GM19035 (cell line): ENCODE measurements around the gene RANGAP1.
"Not testable (repeated sequence)": the region's sequence is repeated elsewhere in the genome, so short reads cannot be mapped to it uniquely, and the experiment has no call there.

Experiments
- ATAC-seq: cut with Tn5 transposase; IDR thresholded peaks from one replicate; pipeline ENCODE4 v1.9.1; 2021; ENCODE audit not compliant: unreplicated experiment

Gene RANGAP1

GRCh38 chr22:41261541-41262249, 24.3 kb downstream of the RANGAP1 start:
- no peak for ATAC-seq

GRCh38 chr22:41260871-41261270, 25.1 kb downstream of the RANGAP1 start:
- no peak for ATAC-seq

- not testable (repeated sequence) for ATAC-seq
Measured at GRCh38 chr22:41259756-41260155, 26.2 kb downstream of the RANGAP1 start.

- ATAC-seq: no peak
Measured at GRCh38 chr22:41257696-41258095, 28.3 kb downstream of the RANGAP1 start.

- no peak for ATAC-seq
Measured at GRCh38 chr22:41256254-41257253, 29.4 kb downstream of the RANGAP1 start.

GRCh38 chr22:41254230-41254629, 31.8 kb downstream of the RANGAP1 start:
- no peak for ATAC-seq

- ATAC-seq: no peak
Measured at GRCh38 chr22:41252365-41252764, 33.6 kb downstream of the RANGAP1 start.

- no peak for ATAC-seq
Measured at GRCh38 chr22:41250127-41250526, 35.9 kb downstream of the RANGAP1 start.

GRCh38 chr22:41249442-41249841, 36.5 kb downstream of the RANGAP1 start:
- ATAC-seq: no peak

GRCh38 chr22:41248758-41249157, 37.2 kb downstream of the RANGAP1 start:
- ATAC-seq: no peak

GRCh38 chr22:41248314-41248713, 37.7 kb downstream of the RANGAP1 start:
- ATAC-seq: no peak

GRCh38 chr22:41247703-41248102, 38.3 kb downstream of the RANGAP1 start:
- no peak for ATAC-seq

- no peak for ATAC-seq
Measured at GRCh38 chr22:41245917-41246499, 40.0 kb downstream of the RANGAP1 start.

- no peak for ATAC-seq
Measured at GRCh38 chr22:41243361-41243760, 42.6 kb downstream of the RANGAP1 start.

- no peak for ATAC-seq
Measured at GRCh38 chr22:41242396-41243117, 43.4 kb downstream of the RANGAP1 start.

- ATAC-seq: no peak
Measured at GRCh38 chr22:41241133-41241676, 44.8 kb downstream of the RANGAP1 start.

GRCh38 chr22:41240377-41241132, 45.4 kb downstream of the RANGAP1 start, which contains the start of gene CHADL:
CHADL (minus strand) TSS chr22:41240931; CDS start chr22:41240881, 50 bp downstream.
- no peak for ATAC-seq

- ATAC-seq: no peak
Measured at GRCh38 chr22:41239443-41240128, 46.4 kb downstream of the RANGAP1 start.
